GM18517 (cell line): ENCODE results near the gene KAT2A.
A peak's percentile ranks its signal among the peaks of the same experiment; 100 is the strongest.

Experiments
- ATAC-seq: cut with Tn5 transposase; IDR thresholded peaks from one replicate; pipeline ENCODE4 v1.9.1; 2021; ENCODE audit warnings: mild to moderate bottlenecking, moderate library complexity; ENCODE audit not compliant: unreplicated experiment

KAT2A gene

DNA sequence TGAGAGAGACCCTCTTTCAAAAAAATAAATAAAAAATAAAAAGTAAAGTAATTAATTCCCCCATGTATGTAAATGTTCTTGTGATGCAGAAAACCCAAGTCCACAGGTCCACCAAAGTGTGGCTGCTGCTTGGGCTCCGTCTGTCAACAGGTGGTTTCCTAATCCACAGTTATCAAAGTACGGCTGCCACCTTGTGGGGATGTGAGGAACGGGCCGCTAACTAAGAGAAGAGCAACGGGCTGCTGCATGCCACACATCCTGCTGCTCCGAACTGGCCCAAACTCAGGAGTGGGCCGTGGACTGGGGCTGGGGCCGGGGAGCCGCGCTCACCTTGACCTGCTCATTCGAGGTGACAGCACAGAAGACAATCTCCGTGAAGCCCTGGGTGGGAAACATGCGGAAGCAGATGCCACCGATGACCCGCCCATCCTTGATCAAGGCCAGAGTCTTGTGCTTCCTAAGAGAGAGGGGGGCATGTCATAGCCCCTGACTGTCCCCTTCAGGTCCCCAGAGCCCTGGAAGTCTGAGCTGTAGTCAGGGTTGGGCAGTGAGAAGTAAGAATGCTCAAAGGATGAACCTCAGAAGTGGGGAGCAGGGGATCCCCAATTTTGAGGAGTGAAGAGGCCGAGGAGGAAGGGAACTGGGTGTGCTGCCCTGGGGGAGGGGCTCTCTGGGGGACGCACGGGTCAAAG lies 4.3 kb downstream of the KAT2A start:
- ATAC-seq: no peak

DNA sequence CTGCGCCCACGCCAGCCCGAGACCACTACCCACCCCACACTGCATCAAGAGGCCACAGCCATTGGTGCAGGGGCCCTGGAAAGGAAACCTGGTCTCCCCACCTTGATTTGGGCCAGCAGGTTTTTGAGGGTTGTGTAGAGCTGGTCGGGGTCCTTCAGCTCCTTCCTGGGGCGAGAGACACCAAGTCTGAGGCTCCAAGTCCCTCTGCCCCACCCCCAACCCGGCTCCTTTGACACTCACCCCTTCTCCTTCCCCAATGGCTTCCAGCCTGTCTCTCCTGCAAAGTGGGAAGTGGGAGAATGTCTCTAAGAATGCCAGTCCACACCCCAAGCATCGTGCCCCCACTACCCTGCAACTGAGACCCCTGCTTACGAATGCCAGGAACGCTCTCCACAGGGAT lies 7.0 kb downstream of the KAT2A start:
- no peak for ATAC-seq

DNA sequence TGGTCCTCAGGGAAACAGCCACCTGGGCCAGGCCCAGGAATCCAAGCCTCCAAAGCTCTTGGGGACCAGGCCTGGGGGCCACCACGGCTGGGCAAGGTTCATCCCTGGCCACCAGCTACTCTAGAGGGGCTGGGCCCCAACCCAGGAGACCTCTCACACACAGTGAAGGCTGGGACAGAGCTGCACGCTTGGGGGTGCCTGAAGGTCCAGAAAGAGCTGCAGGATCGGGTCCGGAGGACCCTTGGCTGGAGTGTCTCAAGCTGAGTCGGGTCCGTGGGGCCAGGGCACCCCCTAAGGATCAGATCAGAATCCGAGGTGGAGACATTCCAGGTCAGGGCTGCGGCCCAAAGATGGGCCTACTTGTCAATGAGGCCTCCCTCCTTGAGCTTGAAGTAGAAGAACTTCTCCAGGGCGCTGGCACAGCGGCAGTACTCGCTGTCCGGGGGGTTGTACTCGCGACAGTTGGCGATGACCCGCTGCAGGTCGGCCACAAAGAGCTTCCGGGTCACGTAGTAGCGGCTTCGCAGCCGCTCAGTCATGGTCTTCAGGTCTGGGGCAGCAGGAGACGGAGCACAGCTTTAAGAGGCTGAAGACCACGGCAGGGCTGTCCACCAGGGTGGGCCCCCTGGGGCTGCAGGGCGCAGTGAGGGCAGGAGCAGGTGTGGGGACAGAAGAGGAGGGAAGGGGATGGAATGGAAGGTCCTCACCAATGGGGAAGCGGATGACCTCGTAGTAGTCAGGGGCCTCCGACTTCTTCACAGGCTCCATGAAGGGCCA lies 7.7 kb downstream of the KAT2A start:
- no peak for ATAC-seq

DNA sequence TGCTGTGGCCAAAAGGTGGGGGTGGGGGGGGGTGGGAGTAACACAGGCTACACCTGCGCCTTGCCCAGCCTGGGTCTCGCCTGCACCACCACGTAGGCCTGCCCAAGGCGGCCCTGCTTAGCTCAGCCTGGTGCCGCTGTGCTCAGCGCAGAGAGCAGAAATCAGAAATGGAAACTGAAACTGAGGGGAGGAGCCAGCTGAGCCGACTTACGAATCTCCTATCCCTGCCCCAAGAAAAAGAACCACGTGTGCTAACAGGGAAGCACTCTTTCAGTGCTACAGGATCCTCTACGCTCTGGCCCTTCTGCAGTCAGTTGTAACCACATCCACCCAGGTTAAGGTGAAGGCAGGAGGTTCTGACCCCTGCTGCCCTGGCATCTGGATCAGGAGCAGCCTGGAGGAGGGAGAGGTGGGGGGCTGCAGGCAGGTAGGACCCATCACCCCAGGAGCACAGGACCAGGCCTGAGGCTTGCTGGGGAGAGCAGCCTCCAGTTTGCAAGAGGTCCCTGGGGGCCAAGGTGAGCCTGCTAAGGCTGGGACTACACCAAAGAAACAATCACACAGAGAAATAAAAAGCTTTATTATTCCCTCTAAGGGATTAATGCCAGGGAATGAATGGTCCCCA lies 8.5 kb downstream of the KAT2A start, which contains the start of gene DHX58:
TSS of gene DHX58 (minus strand) at position 163 of the 625 bp plus-strand sequence. CDS start 822 bp downstream, outside the sequence.
- peak; percentile 81 for ATAC-seq

DNA sequence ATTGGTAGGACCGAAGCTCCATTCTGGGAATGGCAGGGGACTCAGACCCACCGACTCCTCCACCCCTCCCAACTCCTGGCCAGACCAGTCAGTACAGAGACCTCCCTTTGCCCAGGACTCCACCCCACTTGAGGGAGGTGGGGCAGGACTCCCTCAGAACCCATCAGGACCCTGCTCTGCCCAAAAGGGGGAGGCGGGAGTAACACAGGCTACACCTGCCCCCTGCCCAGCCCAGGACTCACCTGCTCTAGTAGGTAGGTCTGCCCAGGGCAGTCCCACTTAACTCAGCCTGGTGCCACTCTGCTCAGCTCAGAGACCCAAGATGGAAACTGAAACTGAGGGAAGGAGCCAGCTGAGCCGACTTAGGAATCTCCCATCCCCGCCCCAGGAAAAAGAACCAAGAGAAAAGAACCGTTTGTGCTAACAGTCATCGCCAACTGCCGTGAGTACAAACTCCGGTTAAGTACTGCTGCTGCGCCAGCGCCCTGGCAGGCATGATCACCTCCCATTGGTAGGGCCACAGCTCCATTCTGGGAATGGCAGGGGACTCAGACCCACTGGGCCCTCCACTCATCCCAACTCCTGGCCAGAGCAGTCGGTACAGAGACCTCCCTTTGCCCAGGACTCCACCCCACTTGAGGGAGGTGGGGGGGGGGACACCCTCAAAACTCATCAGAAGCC lies 9.2 kb downstream of the KAT2A start:
- no peak for ATAC-seq

DNA sequence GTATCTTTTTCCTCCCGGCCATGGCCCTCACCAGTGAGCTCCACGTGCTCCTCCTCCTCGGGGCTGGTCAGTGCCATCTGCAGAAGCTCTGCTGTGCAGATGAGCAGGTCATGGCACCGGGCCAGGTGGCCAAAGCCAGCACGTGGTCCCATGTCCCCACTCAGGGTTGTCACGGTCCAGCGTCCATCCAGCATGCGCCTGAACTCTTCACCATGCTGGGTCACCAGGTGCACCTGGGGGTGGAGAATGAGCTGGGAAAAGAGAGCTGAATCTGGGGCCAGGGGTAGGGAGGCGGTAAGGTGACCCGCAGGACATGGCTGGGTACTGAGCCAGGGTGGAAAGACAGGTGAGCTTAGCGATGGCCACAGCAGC lies 9.9 kb downstream of the KAT2A start:
- ATAC-seq: no peak

DNA sequence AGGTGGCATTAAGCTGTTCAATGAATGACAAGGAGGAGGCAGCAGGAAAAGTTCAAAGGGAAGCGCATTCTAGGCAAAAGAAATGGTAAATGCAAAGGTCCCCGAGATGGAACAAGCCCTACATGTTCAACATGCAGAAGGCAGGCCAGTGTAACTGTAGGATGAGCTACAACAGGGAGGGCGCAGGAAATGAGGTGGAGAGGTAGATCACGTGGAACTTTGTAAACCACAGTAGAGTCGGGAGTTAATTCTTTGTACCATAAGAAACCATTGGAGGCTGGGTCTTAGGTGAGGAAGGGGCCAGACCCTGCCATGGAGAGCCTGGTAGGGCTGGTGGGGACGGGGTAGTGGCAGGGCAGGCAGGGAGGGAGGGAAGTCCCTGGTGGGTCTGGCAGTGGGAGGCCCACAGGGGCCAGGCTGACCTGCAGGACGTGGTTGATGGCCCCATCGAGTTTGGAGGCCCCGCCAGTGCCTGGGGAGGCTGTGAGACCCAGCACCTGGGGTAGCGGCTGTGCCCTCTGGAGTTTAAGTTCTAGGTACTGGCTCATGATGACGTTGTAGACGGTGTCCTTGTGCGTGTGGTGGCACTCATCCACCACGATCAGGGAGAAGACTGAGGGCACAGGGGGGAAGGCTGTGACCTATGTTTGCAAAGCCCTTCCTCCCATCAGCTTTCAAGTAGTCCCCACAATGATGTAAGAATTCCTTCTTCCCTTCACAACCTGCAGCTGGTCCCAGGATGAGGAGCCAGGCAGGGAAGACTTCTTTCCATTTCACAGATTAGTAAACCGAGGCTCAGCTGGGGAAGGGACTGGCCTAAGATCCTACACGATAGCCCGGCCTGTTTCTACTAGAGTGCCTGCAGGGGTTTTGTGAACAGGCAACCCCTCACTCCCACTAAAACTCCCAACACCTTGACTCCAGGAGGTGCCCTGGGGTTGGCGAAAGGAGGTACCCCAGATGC lies 10.6 kb downstream of the KAT2A start:
- ATAC-seq: no peak

DNA sequence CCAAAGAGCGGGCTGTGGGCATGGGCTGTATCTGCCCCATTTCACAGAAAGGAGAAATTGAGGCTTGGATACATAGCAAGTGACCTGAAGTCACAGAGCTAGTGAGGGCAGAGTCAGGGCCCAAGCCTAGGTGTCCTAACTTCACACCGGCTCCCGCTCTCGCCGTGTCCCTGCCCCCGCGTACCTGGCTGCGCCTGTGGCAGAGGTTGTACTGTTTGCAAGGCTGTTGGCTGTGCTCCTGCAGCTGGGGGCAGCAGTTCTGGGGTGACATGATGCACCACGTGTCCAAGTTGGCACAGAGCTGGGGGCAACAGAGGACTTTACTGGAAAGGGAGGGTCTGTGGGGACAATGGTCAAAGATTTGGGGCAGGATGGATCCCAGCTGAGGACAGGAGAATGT lies 12.1 kb downstream of the KAT2A start:
- ATAC-seq: no peak

DNA sequence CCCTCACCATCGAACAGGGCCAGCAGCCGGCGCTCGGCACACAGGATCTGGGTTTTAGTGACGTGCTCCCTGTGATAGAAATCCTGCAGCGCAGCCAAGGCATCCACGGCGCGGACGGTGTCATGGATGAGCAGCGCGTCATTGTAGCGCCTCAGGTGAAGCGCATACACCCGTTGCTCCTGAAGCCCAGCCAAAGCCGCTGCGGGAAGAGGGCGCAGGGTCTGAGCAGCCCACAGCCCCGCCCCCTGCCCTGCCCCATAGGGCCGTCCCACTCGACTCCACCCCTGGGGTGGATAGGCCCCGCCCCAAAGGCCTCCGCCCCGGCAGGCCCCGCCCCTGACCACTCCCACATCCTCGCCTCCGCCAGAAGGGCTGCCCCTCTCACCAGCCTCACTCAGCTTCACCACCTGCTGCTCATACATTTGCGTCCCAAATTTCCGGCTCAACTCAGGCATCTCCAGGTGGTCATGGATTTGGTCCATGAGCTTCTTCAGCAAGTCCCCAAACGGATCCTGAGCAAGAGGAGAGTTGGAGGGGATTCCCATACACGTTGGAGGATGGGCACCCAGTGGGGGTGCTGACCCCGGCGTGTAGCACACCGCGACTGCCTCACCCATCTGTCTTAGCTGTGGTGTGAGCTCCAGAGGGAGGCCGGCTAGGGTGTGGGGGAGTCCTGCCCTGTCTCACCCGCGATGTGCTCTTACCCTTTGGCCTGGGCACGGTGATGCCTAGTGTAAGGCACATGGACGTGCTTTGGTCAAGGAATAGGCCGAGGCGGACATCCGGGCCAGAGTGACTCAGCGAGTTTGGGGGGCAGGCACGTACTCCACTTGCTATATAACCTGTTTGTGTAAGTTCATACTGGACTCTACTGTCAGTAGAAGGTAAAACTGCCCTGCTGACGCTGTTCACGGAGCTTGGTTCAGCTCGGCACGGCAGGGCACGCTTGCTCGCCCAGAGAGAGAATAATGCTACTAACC lies 13.3 kb downstream of the KAT2A start:
- ATAC-seq: no peak

DNA sequence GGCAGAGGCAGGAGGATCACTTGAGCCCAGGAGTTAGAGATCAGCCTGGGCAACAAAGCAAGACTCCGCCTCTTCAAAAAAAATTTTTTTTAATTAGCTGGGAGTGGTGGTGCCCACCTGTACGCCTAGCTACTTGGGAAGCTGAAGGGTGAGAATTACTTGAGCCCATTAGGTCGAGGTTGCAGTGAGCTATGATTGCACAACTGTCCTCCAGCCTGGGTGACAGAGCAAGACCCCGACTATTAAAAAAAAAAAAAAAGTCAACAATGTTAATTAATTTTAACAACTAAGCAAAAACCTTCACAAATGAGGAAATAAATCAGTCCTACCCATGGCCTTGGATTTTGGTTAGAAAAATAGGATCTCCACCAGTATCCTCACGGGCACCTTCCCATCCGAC lies 14.0 kb downstream of the KAT2A start:
- no peak for ATAC-seq

DNA sequence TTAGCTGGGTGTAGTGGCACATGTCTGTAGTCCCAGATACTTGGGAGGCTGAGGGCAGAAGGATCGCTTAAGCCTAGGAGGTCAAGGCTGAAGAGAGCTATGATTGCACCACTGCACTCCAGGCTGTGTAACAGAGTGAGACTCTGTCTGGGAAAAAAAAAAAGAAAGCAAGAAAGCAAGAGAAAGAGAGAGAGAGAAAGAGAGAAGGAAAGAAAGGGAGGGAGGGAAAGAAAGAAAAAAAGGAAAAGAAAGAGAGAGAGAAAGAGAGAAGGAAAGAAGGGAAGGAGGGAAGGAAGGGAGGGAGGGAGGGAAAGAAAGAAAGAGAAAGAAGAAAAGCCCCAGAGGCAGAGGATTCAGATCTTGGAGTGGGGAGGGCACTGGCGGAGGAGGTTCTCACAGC lies 15.2 kb downstream of the KAT2A start:
- no peak for ATAC-seq

DNA sequence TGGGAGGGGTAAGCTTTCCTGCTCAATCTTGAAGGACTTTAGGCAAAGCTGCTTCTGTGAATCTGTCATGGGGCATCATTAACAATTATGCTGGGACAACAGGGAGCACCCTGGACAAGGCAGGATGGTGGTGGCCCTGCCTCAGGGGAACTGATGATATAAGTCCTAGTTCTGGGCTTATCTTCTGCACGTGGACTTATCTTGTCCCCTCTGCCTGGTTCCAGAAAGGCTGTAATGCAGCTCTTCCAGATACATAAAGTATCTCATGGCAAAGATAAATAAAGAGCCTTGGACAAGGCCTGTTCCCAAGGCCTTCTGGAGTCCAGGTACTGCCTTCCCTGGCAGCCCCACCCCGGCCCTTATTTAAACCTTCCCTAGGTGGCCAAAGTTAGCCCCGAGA lies 16.9 kb downstream of the KAT2A start:
- ATAC-seq: no peak

DNA sequence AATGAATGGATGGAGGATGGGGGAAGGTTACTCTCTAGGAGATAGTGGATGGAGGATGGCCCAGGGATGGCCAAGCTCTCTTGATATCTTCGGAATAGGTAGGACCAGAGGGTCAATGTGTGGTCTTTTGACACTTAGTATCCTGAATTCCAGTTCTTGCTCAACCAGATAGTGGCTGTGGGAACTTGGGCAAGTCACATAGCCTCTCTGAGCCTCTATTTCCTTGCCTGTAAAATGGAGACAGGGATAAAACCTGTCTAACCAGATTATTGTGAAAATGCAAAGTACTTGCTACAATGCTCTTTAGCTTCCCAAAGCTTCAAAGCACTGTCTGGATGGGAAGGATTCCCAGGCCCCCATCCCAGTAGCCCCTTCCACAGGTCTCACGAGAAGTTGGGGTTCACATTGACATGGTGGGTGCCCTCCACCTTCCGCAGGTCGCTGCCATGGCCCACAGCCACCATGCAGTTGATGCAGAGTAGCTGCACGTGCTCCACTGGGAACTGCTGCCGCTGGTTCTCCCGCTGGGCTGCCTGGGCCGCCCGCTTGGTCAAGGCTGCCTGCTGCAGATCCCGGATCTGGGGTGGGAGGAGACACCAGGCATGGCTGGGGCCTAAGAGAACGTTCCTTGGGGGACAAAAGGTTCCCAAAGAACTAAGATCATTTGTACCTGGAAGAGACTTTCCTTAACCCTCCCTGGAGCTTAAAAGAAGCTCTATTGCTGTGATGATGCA lies 17.8 kb downstream of the KAT2A start:
- ATAC-seq: no peak

DNA sequence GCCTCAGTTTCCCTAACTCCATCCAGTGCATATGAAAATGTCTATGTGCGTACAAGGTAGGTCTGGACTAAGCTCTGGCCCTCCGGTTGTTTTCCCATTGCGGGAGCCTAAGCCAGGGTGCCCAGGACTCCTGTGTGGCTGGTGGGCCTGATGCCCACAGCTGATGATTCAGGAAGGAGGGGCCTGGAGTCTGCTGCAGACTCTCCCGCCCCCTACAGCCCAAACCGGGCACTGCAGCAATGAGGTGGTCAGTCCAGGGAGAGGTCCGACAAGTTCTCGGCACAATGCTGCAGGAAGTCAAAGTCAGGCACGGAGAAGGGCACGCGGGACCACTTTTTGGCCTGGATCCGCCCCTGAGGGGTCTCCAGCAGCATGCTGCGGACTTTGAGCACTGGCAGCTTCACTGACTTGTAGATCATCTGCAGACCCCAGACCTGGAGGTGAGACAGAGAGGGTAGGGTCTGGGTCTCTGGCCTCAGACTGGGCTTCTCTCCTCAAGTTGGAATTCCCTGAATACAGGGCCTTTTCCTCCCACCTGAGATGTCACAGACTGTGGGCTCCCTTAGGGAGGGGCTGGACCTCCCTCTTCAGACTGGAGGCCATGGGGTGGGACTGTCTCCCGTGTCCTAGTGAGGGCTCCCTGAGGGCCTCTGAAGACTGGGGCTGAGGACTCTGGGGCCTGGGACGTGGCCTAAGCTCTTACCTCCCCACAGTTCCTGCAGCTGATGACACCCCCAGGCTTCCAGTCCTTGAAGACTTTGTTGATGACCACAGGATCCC lies 19.5 kb downstream of the KAT2A start:
- no peak for ATAC-seq

DNA sequence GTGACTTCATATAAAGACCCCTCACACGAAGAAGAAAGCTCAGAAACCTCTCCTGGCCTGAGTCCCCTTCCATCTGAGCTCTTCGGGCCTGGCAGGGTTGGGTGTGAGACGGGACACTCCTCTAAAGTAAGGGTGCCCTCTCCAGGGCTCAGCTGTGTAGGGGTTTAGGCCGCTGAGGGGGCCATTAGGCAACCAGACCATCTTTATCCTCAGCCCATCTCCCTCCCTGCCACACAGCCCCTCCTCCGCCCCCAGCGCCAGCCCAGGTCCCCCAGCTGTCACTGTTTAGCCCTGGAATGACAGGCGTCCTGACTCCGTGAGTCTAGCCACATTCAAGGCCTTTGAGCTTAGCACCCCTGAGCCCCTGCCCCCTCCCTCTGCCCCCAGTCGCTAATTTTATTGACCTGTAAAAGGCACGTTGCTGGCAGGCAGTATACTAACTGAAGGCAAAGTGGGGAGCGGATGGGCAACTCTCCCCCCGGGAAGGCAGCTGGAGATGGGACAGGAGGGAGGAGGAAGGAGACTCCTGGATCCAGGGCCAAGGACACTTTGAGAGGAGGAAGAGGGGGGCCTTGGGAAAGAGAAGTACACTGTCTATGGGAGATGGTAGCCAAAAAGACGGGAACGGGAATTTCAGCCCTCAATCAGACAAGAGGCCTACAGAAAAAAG lies 22.3 kb downstream of the KAT2A start:
- ATAC-seq: no peak

DNA sequence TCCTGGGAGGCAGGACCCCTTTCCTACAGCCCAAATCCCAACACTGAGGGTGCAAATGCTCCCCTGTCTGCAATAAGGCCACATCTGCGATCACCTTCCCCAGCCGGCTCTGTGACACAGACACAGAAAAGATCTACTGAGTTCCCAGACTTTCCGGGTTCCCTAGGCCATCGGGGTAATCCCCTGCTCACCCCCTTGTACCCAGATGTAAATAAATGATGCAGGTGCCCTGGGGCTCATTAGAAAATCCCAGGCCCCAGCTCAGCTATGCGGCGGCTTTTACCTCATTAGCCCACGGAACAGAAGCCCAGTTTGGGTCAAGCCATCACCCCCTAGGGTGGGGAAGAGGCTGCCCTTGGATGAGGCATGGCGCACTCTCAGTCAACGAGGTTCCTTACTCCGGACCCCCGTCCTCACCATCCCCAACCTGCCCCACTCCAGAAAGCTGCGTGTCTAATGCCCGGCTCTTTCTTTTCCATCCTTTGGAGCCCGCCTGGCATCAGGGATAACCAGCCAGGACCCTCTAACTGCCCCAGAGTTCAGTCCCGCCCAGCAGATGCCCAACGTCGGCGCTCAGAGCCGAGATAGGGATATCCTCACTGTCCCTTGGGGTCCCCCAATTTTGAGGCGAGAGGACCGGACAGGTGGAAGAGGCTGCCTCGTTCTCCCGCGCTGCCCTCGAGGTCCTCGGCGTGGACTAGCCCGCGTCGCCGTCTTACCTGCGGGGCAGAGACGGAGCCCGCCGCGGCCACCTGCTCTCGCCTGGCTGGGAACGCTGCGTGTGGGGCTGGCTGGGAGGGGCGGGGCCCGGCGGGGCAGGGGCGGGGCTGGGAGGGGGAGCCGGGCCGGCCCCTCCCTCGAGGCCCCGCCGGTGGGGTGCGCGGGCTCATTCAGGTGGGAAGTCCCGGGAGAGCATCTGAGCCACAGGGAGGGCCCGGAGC lies 23.2 kb downstream of the KAT2A start, which contains the start of gene ZNF385C:
TSS of gene ZNF385C (minus strand) at position 783 of the 941 bp plus-strand sequence. CDS start 35,417 bp downstream, outside the sequence.
- ATAC-seq: no peak
